Stomach (tissue), 4 donors: ENCODE data around the gene GLUL.

ENCODE experiments used
- CTCF ChIP-seq, 7 experiments: fragments of 450-650 bp in 4 of 7; fragments of 200-600 bp in 3 of 7; sonication (generic) in 3 of 7; IDR thresholded peaks; one replicate each; pipeline ENCODE4 v1.5.1; 2016 to 2019; ENCODE audit warnings: antibody characterized with exemption in 7 of 7, control low read depth in 2 of 7, mild to moderate bottlenecking in 1 of 7
- POLR2A ChIP-seq, 4 donors: fragments of 450-650 bp; IDR thresholded peaks; one replicate each; pipeline ENCODE4 v1.6.1; 2016; ENCODE audit warnings: antibody characterized with exemption in 4 of 4, control low read depth in 2 of 4, mild to moderate bottlenecking in 1 of 4, moderate library complexity in 1 of 4

DNA sequence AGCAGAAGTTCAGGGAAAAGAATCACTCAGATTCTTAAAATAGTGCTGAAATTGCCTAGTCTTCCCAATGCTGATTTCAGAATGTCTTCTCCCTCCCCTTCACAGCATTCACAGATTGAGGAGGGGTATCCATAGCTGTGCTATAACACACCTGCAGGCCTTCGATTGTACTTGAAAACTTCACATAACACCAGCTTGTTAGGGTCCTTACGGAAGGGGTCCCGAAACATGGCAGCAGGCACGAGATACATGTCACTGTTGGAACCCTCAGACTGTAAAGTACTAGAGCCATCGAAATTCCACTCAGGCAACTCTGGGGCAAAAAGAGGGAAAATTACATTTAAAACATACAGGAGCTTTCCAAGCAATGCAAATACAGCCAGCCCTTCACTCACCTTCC lies 4.6 kb downstream of the GLUL start:
- TF ChIP-seq CTCF (IDR thresholded peaks at IDR 0.05) (no peak), POLR2A (IDR thresholded peaks at IDR 0.05) (peak in 1 of 4 donors; percentile 26)
